Thyroid gland (tissue), 4 donors: ENCODE measurements around the gene MAPRE2.

Experiments used
- POLR2A ChIP-seq, 2 donors: fragments of 450-650 bp; IDR thresholded peaks; one replicate each; pipeline ENCODE4 v1.6.1; 2017; ENCODE audit warnings: antibody characterized with exemption in 2 of 2, mild to moderate bottlenecking in 2 of 2, moderate library complexity in 1 of 2
- TF ChIP-seq, protein P1 (sequence below), 6 experiments: fragments of 200-600 bp in 3 of 6; fragments of 450-650 bp in 3 of 6; sonication (generic) in 3 of 6; IDR thresholded peaks; one replicate each; pipeline ENCODE4 v1.5.1; 2016 to 2019; ENCODE audit warnings: antibody characterized with exemption in 6 of 6, mild to moderate bottlenecking in 2 of 6, inconsistent platforms in 1 of 6, moderate library complexity in 1 of 6

DNA sequence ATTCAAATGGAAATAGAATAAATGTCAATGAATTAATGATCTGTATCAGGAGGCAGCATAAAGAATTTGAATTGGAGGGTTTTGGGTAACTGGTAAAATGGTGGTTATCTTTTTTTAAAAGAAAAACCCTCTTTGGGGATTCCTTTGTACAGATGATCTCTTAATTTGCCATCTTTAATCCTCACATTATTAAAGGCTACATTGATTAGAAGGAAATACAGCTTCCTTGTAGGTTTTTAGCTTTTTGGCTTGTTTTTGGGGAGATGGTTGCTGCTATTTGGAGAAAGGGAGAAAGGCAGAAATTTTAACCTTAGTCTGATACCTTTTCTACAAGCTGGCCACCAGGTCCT, 600 bp upstream of the MAPRE2 start:
- TF ChIP-seq, protein P1, sequence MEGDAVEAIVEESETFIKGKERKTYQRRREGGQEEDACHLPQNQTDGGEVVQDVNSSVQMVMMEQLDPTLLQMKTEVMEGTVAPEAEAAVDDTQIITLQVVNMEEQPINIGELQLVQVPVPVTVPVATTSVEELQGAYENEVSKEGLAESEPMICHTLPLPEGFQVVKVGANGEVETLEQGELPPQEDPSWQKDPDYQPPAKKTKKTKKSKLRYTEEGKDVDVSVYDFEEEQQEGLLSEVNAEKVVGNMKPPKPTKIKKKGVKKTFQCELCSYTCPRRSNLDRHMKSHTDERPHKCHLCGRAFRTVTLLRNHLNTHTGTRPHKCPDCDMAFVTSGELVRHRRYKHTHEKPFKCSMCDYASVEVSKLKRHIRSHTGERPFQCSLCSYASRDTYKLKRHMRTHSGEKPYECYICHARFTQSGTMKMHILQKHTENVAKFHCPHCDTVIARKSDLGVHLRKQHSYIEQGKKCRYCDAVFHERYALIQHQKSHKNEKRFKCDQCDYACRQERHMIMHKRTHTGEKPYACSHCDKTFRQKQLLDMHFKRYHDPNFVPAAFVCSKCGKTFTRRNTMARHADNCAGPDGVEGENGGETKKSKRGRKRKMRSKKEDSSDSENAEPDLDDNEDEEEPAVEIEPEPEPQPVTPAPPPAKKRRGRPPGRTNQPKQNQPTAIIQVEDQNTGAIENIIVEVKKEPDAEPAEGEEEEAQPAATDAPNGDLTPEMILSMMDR (IDR thresholded peaks at IDR 0.05): no peak
- TF ChIP-seq POLR2A (IDR thresholded peaks at IDR 0.05): no peak
